Measurements from ENCODE around the gene SYAP1.

- TF ChIP-seq CTCF (IDR thresholded peaks at IDR 0.05) (no peak), EP300 (IDR thresholded peaks at IDR 0.05) (no peak), POLR2A (IDR thresholded peaks at IDR 0.05) (no peak)
Measured at GRCh38 chrX:16774746-16775145, 55.3 kb downstream of the SYAP1 start.
